K562 (cell line): Measurements from ENCODE around the gene MIX23. TPM values are rescaled to one million over a fixed set of nuclear protein-coding genes. Genes with fewer than 3 reads are reported as not detected.

Experiments
- ETV1 ChIP-seq: fragments of 450-650 bp; conservative IDR thresholded peaks from 2 replicates; pipeline ENCODE4 v1.6.1; 2016; ENCODE audit warnings: missing genetic modification characterization, control low read depth, low read depth, missing compliant biosample characterization
- EWSR1 ChIP-seq: fragments of 450-650 bp; IDR thresholded peaks from 2 replicates; pipeline ENCODE4 v1.6.1; 2018; ENCODE audit warnings: borderline replicate concordance, mild to moderate bottlenecking, low read depth, moderate library complexity; ENCODE audit not compliant: partially characterized antibody
- HCFC1 ChIP-seq: IDR thresholded peaks from 2 replicates; pipeline ENCODE4 v1.6.1; 2012; ENCODE audit warnings: low read depth, low read length, improper control_type of control experiment
- HMG20A ChIP-seq: fragments of 450-650 bp; formaldehyde crosslinking; conservative IDR thresholded peaks from 2 replicates; pipeline ENCODE4 v1.4.0; 2020; ENCODE audit warnings: mild to moderate bottlenecking, mixed read lengths
- HNRNPUL1 ChIP-seq: fragments of 200-400 bp; formaldehyde crosslinking; IDR thresholded peaks from 2 replicates; pipeline ENCODE4 v1.6.1; 2017; ENCODE audit warnings: low read length
- NFE2L1 ChIP-seq: fragments of 450-650 bp; IDR thresholded peaks from 2 replicates; pipeline ENCODE4 v1.6.1; 2016; ENCODE audit warnings: missing genetic modification characterization, low read depth, mild to moderate bottlenecking, missing compliant biosample characterization, moderate library complexity, borderline replicate concordance
- PCBP1 ChIP-seq: fragments of 200-400 bp; formaldehyde crosslinking; IDR thresholded peaks from 2 replicates; pipeline ENCODE4 v1.6.1; 2018; ENCODE audit warnings: mild to moderate bottlenecking, low read depth, low read length; ENCODE audit not compliant: poor library complexity, severe bottlenecking
- TEAD2 ChIP-seq: fragments of 450-650 bp; IDR thresholded peaks from 2 replicates; pipeline ENCODE4 v1.6.1; 2016; ENCODE audit warnings: missing genetic modification characterization, control low read depth, missing compliant biosample characterization
- ZNF212 ChIP-seq: fragments of 450-650 bp; formaldehyde crosslinking; IDR thresholded peaks from 2 replicates; pipeline ENCODE4 v1.4.0; 2020; ENCODE audit warnings: mild to moderate bottlenecking
- polyA plus RNA-seq, 8 experiments: library from polyadenylated mRNA; depleted of rRNA in 4 of 8; stranded (reverse) in 5 of 8; unstranded in 3 of 8; fragments of >200 nt; fragmentation: Nextera tagmentation in 2 of 8; fragmentation: Illumina TruSeq in 1 of 8; extraction: Ambion mirVana in 2 of 8; extraction: Trizol in 1 of 8; gene quantifications; 2 replicates each; pipeline versions ENCODE4 v1.2.1 to v1.2.3, GENCODE V29; 2011 to 2014; ENCODE audit warnings: inconsistent platforms in 1 of 8, missing spikeins in 1 of 8
- total RNA-seq, 7 experiments: library from RNA; depleted of rRNA in 6 of 7; stranded (reverse); fragments of >200 nt in 6 of 7; fragmentation: Illumina TruSeq in 2 of 7; extraction: Trizol in 2 of 7; gene quantifications; 2 replicates each; pipeline versions ENCODE4 v1.2.1 to v1.2.3, GENCODE V29; 2011 to 2021; ENCODE audit warnings: low replicate concordance in 1 of 7
- TF ChIP-seq, protein P1 (sequence below): fragments of 250-450 bp; sonication (Bioruptor Pico); IDR thresholded peaks from 2 replicates; pipeline ENCODE4 v1.5.0; 2021; ENCODE audit warnings: mild to moderate bottlenecking, borderline replicate concordance
- TF ChIP-seq, protein P2 (sequence below): sonication (generic); formaldehyde crosslinking; IDR thresholded peaks from 2 replicates; pipeline ENCODE4 v1.8.1; 2023; ENCODE audit warnings: mild to moderate bottlenecking, missing genetic modification reagents
- TF ChIP-seq, protein P3 (sequence below): fragments of 450-650 bp; IDR thresholded peaks from 2 replicates; pipeline ENCODE4 v1.6.1; 2018; ENCODE audit not compliant: partially characterized antibody
- TF ChIP-seq, protein P4 (sequence below): fragments of 450-650 bp; IDR thresholded peaks from 2 replicates; pipeline ENCODE4 v1.6.1; 2014; ENCODE audit warnings: low read depth, mild to moderate bottlenecking, moderate library complexity, borderline replicate concordance
- TF ChIP-seq, protein P5 (sequence below): fragments of 450-650 bp; IDR thresholded peaks from 2 replicates; pipeline ENCODE4 v1.6.1; 2017; ENCODE audit warnings: mild to moderate bottlenecking, moderate library complexity

MIX23 gene
- total and polyA plus RNA-seq, 9 of the 15 experiments (the other 6 are each of a cell fraction or from before 2014, with no cell fraction given): 45.5 to 185 (median 106) TPM

DNA sequence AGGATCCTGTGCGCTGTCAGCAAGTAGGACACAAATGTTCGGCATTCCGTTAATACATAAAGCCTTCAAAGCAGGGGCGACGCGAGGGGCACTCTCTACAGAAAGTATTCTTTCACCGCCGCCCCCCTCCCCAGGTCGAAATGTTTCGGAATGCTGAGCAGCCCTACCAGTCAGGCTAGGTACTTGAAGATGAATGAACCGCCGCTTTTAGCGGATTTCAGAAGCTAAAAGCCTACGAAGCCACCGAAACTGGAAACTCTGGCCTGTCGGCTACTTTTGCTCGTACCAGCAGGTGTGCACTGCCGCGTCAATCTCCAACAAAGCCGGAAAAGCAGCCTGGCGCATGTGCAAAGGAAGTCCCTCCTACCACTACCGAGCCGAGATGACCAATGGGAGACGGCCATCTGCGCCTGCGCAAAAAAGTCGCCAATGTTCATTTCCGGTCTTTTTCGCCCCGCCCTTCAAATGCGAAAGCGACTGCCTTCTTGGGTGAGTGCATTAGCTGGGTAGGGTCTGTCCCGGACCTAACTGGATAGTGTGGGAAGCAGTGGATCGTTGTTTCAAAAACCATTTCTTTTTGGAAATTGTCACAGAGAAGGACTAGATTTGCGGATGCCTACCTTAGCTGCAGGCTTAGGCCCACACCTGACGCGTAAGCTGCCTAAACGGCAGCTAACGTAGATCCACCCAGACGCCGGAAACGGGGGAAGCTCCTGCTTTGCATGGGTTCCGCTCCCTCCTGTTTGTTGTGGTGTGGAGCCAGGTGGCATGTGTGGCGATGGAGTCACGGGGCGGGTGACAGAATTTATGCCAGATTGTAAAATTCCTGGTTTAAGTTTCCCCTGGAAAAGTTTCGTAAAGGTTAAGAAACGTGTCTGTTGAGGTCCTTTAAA lies 33.0 kb upstream of the MIX23 start, which contains the start of gene WDR5B (continued):
- no peak for TF ChIP-seq HNRNPUL1
- TF ChIP-seq, protein P1, sequence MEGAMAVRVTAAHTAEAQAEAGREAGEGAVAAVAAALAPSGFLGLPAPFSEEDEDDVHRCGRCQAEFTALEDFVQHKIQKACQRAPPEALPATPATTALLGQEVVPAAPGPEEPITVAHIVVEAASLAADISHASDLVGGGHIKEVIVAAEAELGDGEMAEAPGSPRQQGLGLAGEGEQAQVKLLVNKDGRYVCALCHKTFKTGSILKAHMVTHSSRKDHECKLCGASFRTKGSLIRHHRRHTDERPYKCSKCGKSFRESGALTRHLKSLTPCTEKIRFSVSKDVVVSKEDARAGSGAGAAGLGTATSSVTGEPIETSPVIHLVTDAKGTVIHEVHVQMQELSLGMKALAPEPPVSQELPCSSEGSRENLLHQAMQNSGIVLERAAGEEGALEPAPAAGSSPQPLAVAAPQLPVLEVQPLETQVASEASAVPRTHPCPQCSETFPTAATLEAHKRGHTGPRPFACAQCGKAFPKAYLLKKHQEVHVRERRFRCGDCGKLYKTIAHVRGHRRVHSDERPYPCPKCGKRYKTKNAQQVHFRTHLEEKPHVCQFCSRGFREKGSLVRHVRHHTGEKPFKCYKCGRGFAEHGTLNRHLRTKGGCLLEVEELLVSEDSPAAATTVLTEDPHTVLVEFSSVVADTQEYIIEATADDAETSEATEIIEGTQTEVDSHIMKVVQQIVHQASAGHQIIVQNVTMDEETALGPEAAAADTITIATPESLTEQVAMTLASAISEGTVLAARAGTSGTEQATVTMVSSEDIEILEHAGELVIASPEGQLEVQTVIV: no peak
- 0 out of 2 replicates have a peak, but pooled peaks have one; percentile 18 for TF ChIP-seq HCFC1
- no peak for TF ChIP-seq HMG20A (CRISPR knock-in tag)
- TF ChIP-seq, protein P2, sequence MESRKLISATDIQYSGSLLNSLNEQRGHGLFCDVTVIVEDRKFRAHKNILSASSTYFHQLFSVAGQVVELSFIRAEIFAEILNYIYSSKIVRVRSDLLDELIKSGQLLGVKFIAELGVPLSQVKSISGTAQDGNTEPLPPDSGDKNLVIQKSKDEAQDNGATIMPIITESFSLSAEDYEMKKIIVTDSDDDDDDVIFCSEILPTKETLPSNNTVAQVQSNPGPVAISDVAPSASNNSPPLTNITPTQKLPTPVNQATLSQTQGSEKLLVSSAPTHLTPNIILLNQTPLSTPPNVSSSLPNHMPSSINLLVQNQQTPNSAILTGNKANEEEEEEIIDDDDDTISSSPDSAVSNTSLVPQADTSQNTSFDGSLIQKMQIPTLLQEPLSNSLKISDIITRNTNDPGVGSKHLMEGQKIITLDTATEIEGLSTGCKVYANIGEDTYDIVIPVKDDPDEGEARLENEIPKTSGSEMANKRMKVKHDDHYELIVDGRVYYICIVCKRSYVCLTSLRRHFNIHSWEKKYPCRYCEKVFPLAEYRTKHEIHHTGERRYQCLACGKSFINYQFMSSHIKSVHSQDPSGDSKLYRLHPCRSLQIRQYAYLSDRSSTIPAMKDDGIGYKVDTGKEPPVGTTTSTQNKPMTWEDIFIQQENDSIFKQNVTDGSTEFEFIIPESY (CRISPR knock-in tag): peak; percentile 27; the same call in 1 of the 2 replicates
- no peak for TF ChIP-seq NFE2L1
- TF ChIP-seq EWSR1: no peak
- TF ChIP-seq, protein P3, sequence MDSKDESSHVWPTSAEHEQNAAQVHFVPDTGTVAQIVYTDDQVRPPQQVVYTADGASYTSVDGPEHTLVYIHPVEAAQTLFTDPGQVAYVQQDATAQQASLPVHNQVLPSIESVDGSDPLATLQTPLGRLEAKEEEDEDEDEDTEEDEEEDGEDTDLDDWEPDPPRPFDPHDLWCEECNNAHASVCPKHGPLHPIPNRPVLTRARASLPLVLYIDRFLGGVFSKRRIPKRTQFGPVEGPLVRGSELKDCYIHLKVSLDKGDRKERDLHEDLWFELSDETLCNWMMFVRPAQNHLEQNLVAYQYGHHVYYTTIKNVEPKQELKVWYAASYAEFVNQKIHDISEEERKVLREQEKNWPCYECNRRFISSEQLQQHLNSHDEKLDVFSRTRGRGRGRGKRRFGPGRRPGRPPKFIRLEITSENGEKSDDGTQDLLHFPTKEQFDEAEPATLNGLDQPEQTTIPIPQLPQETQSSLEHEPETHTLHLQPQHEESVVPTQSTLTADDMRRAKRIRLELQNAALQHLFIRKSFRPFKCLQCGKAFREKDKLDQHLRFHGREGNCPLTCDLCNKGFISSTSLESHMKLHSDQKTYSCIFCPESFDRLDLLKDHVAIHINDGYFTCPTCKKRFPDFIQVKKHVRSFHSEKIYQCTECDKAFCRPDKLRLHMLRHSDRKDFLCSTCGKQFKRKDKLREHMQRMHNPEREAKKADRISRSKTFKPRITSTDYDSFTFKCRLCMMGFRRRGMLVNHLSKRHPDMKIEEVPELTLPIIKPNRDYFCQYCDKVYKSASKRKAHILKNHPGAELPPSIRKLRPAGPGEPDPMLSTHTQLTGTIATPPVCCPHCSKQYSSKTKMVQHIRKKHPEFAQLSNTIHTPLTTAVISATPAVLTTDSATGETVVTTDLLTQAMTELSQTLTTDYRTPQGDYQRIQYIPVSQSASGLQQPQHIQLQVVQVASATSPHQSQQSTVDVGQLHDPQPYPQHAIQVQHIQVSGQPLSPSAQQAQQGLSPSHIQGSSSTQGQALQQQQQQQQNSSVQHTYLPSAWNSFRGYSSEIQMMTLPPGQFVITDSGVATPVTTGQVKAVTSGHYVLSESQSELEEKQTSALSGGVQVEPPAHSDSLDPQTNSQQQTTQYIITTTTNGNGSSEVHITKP: peak; percentile 94
- TF ChIP-seq TEAD2 (tag): no peak
- TF ChIP-seq PCBP1: no peak
- TF ChIP-seq, protein P4, sequence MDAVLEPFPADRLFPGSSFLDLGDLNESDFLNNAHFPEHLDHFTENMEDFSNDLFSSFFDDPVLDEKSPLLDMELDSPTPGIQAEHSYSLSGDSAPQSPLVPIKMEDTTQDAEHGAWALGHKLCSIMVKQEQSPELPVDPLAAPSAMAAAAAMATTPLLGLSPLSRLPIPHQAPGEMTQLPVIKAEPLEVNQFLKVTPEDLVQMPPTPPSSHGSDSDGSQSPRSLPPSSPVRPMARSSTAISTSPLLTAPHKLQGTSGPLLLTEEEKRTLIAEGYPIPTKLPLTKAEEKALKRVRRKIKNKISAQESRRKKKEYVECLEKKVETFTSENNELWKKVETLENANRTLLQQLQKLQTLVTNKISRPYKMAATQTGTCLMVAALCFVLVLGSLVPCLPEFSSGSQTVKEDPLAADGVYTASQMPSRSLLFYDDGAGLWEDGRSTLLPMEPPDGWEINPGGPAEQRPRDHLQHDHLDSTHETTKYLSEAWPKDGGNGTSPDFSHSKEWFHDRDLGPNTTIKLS: peak; percentile 82; the same call in 1 of the 2 replicates
- TF ChIP-seq ZNF212: no peak
- peak; percentile 66 for TF ChIP-seq ETV1
- TF ChIP-seq, protein P5, sequence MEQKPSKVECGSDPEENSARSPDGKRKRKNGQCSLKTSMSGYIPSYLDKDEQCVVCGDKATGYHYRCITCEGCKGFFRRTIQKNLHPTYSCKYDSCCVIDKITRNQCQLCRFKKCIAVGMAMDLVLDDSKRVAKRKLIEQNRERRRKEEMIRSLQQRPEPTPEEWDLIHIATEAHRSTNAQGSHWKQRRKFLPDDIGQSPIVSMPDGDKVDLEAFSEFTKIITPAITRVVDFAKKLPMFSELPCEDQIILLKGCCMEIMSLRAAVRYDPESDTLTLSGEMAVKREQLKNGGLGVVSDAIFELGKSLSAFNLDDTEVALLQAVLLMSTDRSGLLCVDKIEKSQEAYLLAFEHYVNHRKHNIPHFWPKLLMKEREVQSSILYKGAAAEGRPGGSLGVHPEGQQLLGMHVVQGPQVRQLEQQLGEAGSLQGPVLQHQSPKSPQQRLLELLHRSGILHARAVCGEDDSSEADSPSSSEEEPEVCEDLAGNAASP: no peak
